GM21786 (cell line): ENCODE results near the gene DIO1.

Experiments
- ATAC-seq: cut with Tn5 transposase; IDR thresholded peaks from one replicate; pipeline ENCODE4 v1.9.1; 2021; ENCODE audit not compliant: unreplicated experiment

Gene DIO1

DNA sequence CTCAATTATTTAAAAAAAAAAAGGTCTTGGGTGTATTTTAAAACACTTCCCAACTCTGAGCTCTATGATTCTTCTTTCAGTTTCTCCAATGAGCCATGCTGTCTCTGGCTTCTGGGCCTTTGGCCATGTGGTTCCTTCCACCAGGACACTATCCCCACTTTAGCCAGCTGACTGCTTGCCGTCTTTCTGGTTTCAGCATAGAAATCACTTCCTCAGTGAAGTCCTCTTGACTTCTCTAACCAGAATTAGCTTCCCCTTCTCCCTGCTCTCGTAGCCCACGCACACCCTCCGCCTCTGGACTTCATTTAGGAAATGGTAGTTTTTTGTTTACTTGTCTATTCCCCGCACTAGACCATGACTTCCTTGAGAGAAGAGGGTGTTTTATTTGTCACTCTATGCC lies 1.1 kb upstream of the DIO1 start:
- no peak for ATAC-seq

DNA sequence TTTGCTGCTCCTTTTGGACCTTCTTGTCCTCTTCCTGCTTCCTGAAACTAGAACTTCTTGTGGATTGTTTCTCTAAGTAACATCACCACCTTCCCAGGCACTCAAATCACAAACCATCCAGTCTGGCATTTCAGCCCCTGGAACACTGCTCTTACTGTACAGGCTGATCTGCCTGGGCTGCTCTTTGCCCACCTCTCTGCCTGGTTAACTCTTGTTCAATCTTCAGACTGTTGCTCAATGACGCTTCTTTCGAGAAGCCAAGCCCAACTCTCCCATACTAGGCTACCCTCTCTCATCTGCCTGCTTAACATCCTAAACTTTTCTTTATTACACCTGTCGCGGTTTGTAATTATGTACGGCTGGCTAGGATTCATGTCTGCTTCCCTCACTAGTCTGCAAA lies 657 bp downstream of the DIO1 start:
- ATAC-seq: no peak

DNA sequence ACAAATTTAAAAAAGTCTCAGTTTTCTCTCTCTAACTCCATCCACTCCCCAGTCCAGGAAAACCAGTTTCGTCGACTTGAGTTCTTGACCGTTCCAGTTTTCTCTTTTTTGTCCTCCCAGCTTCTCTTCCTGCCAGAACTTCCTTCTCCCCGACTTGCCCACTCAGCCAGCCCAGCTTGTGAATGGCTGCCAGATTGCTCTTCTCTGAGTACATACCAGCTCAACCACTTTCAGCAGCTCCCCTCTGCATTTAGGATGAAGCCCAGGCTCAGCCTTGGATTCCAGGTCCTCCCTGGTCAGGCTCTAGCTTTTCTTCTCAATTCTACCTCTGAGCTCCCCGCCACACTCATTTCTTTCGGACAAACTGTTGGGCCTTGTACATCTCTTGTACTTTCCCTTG lies 1.4 kb downstream of the DIO1 start:
- ATAC-seq: no peak

DNA sequence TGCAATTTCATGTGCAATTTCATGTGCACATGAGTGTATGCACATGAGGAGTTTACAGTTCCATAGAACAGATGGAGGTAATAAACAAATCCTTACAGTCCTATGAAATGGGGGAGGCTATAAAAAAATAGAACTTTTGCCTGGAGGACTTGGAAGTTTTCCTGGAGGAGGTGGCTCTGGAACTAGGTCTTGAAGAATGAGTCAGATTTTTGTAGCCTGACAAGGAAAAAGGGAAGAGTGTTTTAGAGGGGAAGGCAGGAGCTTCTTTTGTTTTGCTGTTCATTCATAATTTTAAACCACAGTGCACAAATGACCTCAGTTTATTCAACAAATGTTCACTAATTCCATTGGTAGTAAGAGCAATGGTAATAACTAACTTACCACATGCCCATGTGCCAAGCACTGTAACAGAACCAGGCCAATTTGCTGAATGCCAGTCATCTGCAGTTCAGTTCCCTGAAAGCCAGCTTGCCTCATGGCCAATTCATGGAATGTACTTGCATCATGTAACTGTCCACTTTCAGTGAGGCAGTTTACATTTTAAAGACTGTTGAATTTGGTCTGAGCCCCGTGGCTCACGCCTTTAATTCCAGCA lies 2.7 kb downstream of the DIO1 start:
- ATAC-seq: no peak

DNA sequence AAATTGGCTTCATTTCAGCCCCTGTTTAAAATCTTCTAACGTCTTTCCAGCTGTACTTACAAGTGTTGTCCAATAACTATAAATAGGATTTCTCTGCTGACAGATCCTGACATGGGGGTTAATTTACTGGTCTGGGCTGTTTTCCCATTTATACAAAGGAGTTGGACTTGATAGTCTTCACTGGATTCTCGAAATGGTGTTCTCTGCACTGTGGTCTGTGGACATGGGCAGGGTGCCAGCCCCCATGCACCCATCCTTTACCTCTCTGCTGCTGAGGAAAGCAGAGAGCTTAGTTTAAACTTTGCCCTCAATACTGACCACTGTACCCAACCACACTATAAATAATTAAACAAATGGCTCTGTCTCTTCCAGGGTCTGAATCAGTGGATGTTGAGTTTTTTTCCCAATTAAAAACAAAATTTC lies 5.2 kb downstream of the DIO1 start:
- ATAC-seq: no peak

DNA sequence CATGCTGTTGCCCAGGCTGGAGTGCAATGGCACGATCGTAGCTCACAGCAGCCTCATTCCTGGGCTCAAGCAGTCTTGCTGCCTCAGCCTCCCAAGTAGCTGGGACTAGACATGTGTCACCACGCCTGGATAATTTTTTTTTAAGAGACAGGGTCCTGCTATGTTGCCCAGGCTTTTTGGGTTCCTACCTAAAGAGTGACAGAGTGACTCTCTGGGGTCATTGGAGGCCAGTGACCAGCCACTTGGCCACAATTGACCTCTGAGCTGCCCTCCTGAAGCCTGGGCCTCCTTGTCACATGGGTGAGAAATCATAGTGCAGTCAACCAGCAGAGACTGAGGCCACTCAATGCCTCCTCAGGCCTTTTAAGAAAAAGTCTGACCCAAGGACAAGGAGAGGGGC lies 5.7 kb downstream of the DIO1 start:
- no peak for ATAC-seq

DNA sequence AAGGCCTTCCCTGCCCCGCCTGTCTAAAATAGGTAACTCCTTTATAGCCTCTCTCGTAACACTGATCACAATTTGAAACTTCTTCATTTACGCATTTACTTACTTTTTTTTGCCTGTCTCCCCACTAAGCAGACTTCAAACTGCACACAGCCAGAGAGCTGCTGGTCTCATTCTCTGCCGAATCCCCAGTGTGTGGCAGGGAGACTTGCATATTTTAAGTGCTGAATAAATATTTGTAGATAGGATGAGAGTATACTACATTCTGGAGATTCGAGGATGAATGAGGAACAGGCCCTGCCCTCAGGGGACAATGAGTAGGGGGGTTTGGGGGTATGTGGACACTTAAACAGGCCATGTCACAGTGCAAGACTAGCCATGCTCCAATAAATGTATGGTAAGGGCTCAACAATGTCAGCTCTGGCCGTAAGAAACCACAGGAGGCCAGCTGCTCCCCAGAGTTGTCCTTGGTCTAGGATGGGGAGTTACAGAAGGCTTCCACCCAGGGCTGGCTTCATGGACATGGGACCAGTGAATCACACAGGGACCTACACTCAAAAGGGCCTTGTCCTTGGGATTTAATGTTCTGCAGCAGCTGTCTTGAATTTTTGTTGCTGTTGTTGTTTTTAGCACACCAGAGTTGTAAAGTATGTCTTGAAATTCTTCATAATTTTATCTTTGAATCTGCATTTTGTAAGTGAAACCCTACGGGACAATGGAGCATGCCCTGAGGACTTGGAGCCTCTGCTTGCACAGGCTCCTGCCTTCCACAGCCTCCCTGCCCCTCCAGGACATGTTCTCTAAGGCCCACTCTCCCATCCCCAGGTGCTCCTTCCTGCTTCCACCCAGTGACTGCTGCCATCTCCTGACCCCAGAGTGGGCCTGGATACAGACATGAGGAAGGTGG lies 8.5 kb downstream of the DIO1 start:
- no peak for ATAC-seq

DNA sequence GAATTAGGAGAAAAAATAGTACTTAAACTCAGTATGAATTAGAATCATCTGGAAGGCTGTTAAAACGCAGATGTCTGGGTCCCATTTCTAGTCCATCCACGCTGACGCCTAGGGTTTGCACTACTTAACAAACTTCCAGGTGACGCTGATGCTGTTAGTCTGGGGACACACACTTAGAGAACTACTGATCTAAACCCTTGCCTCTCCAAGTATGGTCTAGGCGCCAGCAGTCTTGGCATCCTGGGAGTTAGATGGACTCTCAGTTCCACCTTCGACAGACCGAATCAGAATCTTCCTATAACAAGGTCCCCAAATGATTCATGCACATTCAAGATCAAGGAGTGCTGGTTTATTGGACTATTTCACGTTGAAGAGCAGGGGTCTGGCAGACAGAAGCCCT lies 11.5 kb downstream of the DIO1 start:
- ATAC-seq: no peak

DNA sequence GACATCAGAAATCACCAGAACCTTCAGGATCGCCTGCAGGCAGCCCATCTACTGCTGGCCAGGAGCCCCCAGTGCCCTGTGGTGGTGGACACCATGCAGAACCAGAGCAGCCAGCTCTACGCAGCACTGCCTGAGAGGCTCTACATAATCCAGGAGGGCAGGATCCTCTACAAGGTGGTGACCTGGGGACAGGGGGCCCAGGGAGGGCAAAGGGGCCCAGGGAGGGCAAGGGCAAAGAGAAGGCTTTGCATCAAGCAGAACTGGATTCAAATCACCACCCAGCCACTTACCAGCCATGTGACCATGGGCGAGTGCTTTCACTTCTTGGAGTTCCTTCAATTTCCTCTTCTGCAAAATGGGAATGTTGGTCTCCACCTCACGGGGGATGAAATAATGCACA lies 12.1 kb downstream of the DIO1 start:
- ATAC-seq: no peak

DNA sequence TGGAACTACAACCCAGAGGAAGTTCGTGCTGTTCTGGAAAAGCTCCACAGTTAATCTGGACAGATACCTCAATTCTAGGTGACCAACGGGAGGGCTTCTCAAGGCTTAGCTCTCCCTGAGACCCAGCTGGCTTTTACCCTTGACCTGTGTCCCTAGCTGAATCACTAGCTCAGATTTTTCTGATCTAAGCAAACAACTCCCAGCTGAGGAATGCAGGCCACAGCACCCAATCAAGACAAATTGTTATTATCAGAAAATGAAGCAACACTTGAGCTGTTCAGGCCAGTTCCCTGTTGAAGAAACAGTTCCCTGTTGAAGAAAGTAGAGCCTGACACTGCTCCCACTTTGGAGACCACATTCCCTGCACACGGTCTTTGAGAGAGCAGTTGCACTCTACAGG lies 16.0 kb downstream of the DIO1 start:
- ATAC-seq: no peak

DNA sequence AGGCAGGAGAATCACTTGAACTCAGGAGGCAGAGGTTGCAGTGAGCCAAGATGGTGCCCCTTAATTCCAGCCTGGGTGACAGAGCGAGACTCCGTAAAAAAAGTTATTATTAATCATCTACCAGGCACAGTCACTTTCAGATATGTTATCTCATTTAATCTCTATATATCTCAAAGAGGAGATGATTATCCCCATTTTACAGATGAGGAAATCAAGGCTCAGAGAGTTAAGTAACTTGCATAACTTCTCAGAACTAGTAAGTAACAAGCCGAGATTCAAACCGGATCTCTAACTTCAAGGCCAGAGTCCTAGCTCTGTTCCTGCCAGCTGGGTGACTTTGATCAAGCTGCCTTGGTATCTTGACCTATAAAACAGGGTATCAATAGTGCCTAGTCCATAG lies 17.5 kb downstream of the DIO1 start:
- no peak for ATAC-seq

DNA sequence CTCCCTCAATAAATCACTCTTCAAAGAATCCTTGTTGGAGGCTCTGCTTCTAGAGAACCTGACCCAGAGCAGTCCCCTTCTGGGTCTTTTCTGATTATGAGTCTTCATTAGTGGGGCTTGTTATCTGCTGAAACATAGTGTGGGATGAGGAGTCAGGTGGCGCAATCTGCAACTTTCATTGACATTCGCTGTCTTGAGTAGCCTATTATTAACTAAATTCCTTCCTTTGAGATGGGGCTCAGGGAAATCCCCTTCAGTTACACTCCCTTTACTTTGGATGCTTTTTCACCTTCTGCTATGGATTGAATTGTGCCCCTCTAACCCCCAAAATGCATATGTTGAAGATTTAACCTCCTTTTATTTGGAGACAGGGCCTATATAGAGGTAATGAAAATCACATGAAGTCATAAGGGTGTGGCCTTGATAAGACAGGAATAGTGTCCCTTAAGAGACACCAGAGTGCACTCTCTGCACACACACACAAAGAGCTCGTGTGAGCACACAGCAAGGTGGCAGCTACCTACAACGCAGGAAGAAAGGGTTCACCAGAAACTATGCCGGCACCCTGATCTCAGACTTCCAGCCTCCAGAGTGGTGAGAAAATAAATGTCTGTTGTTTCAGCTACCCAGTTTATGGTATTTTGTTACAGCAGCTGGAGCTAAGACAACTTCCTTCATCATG lies 19.5 kb downstream of the DIO1 start:
- no peak for ATAC-seq

DNA sequence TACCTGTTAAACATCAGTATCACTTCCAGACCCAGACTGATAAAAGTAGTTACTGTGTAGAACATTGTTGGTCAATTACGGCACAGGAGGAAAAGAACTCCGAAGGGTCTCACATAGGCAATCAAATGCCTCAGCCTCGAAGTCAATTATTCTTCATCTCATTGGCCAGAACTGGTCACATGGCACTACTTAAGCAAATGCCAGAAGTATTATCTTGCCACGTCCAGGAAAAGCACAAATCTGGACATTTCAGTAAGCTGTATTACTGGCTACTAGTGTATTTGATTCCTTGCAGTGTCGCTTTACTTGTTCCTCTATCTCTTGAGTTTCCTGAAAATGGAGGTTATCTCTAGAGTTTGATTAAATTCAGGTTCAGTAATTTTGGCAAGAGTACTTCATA lies 24.4 kb downstream of the DIO1 start:
- ATAC-seq: no peak

DNA sequence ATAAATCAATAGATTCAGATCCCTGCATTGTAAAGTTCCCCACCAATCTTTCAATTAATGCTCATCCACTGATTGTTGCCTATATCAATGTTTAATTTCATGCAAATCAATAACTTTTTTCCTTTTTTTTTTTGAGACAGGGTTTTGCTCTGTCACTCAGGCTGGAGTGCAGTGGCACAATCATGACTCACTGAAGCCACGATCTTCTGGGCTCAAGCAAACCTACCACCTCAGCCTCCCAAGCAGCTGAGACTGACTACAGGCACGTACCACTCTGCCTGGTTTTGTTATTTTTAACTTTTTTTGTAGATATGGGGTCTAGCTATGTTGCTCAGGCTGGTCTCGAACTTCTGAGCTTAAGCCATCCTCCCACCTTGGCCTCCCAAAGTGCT lies 25.7 kb downstream of the DIO1 start:
- no peak for ATAC-seq

DNA sequence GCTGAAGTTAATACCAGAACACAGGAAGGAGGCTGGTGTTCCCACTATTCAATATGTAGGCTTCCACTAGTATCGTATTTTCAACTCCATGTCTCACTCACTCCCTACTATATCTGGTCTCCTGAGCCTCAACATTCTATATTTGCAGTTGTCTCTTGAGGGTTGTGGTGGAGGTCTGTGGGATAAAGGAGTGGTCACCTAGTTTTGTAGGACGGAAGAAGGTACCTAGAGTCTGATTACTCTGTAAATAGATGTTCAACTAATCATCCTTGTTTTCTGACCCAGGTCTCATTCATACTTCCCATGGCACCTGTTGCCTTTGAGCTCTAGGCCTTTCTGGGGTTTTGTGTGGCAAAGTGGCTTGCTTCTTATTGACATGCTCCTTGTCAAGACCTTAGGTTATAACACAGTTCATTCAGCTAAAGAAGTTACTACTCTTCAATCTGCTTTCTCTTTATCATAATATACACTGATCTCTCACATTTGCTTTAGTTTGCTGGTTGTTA lies 33.4 kb downstream of the DIO1 start:
- ATAC-seq: no peak

DNA sequence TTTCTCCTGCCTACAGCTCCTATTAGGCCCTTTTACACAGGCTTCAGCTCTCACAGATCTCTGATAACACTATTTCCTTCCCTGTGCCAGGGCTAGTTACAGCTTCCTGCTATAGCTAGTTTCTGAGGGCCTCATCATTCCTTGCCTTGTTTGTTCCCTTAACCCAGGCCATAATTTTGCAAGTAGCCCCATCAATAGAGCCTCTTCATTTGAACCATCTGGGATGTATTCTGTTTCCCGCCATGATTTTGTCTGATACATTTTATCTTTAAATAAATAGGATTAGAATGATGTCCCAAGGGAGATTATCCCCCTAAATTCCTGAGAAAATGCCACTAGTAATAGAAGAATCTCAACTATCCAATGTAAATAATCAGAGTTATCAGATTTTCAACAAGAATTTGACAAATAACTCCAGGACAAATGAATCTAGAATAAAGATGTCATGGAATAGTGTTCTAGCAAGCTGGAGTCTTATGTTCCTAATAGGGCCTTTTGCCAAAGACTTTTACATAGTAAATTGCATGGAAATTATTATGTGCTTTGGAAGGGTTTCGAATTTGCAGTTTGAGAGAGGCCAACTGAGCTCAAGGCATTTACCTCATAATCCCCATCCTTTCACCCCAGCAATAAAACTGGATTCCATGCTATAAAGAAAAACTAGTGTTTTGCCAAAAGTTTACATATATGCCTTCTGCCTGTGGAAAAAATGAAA lies 35.4 kb downstream of the DIO1 start:
- ATAC-seq: no peak

DNA sequence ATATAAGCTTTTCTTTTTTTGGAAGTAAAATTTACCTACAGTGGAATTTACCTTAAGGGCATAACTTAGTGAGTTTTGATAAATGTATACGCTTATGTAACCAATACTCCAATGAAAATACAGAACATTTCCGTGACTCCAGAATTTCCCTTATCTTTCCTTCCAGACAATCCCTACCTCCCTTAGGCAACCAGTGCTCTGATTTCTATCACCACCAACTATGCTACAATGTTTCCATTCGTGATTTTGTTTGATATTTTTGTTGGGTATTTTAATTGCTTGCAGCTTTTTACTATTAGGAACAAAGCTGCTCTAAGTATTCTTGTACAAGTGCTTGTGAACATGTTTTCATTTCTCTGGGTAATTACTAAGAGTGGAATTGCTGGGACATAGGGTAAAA lies 36.9 kb downstream of the DIO1 start:
- no peak for ATAC-seq

DNA sequence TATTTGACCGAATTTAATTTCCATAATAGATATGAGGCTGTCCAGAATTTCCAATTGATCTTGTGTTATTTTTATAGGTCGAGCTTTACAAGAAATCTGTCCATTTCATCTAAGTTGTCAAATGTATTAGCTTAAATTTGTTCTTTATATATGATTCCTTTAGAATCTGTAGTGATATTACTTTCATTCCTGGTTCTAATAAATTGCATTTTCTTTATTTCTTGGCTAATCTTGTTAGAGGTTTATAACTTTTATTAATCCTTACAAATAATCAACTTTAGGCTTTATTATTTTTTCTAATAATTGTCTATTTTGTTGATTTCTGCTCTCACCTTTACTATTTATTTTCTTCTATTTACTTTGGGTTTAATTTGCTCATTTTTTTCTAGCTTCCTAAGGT lies 37.5 kb downstream of the DIO1 start:
- no peak for ATAC-seq

DNA sequence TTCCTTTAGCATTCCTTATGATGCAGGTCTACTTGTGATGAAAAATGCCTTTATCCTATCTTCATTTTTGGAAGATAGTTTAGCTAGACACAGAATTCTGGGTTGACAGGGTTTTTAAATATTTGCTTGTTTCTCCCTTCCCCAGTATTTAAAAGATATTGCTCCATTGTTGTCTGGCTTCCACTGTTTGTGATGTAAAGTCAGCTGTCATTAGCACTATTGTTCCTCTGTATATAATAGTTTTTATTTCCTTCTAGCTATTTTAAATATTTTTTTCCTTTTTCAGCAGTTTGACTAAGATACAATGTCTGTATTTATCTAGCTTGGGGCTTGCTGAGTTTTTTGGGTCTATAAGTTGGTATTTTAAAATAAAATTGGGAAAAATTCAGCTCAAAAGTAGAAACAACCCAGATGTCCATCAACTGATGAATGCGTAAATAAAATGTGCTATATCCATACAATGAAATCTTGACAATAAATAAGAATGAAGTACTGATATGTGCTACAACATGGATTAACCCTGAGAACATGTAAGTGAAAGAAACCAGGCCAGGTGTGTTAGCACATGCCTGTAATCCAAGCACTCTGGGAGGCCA lies 40.3 kb downstream of the DIO1 start:
- no peak for ATAC-seq

DNA sequence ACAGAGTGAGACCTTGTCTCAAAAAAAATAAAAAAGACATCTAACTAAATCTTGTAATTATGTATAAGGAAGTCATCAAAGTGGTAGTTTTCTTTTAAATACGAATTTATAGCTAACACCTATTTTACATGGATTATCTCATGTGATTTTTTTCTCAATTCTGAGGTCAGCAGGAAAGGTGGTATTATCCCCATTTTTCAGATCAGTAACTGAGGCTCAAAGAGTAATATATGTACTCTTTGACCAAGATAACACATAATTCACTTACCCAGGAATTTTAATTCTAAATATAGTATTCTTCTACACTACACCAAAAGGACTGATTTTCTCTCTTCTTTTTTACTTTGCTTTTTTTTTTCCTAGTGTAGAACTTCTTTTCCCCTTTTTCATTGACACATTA lies 42.4 kb downstream of the DIO1 start:
- no peak for ATAC-seq
